ENCODE results near the gene TKFC. TPM values are rescaled to one million over a fixed set of nuclear protein-coding genes. Genes with fewer than 3 reads are reported as not detected.
A peak's percentile ranks its signal among the peaks of the same experiment; 100 is the strongest.

Gene TKFC
- total and polyA plus RNA-seq, 9 of the 15 experiments (the other 6 are each of a cell fraction or from before 2014, with no cell fraction given), result 2.0 to 61.7 (median 28.5) TPM

DNA sequence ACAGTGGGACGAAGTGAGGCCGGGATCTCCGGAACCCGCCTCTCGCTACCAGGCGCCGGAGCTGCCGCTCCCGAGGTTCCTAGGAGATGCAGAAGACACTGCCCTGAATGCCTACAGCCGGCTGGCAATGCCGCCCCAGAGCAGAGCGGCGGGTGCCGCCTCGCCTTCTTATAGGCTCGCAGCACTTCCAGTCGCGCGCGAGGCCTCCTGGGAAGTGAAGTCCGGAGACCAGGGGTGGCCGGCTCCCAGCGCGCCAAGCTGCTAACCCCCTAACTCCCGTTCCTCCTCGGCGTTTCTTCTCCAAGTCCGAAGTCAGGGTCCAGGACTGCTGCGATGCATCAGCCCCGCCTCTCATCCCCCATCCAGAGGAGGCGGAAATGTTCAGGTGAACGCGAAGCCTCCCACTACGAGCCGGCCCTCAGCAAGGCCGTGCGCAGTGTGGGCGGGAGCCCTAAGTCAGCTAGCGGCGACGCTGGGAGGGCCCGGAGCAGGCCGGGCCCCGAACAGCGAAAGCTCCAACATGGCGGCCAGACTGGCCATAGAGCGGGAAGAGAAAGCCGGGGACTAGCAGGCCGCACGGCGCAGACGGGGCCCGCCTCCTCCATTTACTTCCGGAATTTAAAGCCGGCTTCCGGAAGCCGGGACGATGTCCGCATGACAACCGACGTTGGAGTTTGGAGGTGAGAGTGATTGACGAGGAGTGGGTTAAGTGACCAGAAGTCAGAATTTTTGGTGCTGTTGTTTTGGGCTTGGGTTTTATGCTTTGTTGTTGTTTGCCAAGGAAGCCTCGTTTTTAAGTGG, 28.9 kb downstream of the TKFC start, which contains the start of the genes CYB561A3 and TMEM138 (continued):
- TF ChIP-seq NFYB (IDR thresholded peaks at IDR 0.05; ENCODE audit: extremely low read depth, insufficient read length), result peak; percentile 37
- TF ChIP-seq TAL1 (IDR thresholded peaks at IDR 0.05), result no peak
- TF ChIP-seq, protein P1, sequence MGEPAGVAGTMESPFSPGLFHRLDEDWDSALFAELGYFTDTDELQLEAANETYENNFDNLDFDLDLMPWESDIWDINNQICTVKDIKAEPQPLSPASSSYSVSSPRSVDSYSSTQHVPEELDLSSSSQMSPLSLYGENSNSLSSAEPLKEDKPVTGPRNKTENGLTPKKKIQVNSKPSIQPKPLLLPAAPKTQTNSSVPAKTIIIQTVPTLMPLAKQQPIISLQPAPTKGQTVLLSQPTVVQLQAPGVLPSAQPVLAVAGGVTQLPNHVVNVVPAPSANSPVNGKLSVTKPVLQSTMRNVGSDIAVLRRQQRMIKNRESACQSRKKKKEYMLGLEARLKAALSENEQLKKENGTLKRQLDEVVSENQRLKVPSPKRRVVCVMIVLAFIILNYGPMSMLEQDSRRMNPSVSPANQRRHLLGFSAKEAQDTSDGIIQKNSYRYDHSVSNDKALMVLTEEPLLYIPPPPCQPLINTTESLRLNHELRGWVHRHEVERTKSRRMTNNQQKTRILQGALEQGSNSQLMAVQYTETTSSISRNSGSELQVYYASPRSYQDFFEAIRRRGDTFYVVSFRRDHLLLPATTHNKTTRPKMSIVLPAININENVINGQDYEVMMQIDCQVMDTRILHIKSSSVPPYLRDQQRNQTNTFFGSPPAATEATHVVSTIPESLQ (CRISPR knock-in tag; IDR thresholded peaks at IDR 0.05), result peak; percentile 83; the same call in 1 of the 2 replicates
- TF ChIP-seq ZNF311 (CRISPR knock-in tag; IDR thresholded peaks at IDR 0.05), result no peak
- TF ChIP-seq, protein P2, sequence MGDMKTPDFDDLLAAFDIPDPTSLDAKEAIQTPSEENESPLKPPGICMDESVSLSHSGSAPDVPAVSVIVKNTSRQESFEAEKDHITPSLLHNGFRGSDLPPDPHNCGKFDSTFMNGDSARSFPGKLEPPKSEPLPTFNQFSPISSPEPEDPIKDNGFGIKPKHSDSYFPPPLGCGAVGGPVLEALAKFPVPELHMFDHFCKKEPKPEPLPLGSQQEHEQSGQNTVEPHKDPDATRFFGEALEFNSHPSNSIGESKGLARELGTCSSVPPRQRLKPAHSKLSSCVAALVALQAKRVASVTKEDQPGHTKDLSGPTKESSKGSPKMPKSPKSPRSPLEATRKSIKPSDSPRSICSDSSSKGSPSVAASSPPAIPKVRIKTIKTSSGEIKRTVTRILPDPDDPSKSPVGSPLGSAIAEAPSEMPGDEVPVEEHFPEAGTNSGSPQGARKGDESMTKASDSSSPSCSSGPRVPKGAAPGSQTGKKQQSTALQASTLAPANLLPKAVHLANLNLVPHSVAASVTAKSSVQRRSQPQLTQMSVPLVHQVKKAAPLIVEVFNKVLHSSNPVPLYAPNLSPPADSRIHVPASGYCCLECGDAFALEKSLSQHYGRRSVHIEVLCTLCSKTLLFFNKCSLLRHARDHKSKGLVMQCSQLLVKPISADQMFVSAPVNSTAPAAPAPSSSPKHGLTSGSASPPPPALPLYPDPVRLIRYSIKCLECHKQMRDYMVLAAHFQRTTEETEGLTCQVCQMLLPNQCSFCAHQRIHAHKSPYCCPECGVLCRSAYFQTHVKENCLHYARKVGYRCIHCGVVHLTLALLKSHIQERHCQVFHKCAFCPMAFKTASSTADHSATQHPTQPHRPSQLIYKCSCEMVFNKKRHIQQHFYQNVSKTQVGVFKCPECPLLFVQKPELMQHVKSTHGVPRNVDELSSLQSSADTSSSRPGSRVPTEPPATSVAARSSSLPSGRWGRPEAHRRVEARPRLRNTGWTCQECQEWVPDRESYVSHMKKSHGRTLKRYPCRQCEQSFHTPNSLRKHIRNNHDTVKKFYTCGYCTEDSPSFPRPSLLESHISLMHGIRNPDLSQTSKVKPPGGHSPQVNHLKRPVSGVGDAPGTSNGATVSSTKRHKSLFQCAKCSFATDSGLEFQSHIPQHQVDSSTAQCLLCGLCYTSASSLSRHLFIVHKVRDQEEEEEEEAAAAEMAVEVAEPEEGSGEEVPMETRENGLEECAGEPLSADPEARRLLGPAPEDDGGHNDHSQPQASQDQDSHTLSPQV (IDR thresholded peaks at IDR 0.05), result peak; percentile 66
- TF ChIP-seq SRSF1 (IDR thresholded peaks at IDR 0.05; ENCODE audit: low read depth, low read length), result no peak
- TF ChIP-seq SIRT6 (IDR thresholded peaks at IDR 0.05; ENCODE audit: low read depth, low read length), result no peak
- peak in 1 of 2 experiments; percentile 67; a peak in 1 of 4 replicates for TF ChIP-seq NONO (IDR thresholded peaks at IDR 0.05; ENCODE audit: low read depth in 2 of 2, low read length in 1 of 2)
- peak; percentile 75 for TF ChIP-seq SMAD4 (CRISPR knock-in tag; conservative IDR thresholded peaks at IDR 0.05)
- TF ChIP-seq ZBTB7A (IDR thresholded peaks at IDR 0.05; ENCODE audit: borderline replicate concordance, control insufficient read depth, low read depth, low read length), result no peak
- TF ChIP-seq, protein P3, sequence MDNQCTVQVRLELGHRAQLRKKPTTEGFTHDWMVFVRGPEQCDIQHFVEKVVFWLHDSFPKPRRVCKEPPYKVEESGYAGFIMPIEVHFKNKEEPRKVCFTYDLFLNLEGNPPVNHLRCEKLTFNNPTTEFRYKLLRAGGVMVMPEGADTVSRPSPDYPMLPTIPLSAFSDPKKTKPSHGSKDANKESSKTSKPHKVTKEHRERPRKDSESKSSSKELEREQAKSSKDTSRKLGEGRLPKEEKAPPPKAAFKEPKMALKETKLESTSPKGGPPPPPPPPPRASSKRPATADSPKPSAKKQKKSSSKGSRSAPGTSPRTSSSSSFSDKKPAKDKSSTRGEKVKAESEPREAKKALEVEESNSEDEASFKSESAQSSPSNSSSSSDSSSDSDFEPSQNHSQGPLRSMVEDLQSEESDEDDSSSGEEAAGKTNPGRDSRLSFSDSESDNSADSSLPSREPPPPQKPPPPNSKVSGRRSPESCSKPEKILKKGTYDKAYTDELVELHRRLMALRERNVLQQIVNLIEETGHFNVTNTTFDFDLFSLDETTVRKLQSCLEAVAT (IDR thresholded peaks at IDR 0.05), result no peak; a peak in 1 of 4 replicates
- TF ChIP-seq, protein P4, sequence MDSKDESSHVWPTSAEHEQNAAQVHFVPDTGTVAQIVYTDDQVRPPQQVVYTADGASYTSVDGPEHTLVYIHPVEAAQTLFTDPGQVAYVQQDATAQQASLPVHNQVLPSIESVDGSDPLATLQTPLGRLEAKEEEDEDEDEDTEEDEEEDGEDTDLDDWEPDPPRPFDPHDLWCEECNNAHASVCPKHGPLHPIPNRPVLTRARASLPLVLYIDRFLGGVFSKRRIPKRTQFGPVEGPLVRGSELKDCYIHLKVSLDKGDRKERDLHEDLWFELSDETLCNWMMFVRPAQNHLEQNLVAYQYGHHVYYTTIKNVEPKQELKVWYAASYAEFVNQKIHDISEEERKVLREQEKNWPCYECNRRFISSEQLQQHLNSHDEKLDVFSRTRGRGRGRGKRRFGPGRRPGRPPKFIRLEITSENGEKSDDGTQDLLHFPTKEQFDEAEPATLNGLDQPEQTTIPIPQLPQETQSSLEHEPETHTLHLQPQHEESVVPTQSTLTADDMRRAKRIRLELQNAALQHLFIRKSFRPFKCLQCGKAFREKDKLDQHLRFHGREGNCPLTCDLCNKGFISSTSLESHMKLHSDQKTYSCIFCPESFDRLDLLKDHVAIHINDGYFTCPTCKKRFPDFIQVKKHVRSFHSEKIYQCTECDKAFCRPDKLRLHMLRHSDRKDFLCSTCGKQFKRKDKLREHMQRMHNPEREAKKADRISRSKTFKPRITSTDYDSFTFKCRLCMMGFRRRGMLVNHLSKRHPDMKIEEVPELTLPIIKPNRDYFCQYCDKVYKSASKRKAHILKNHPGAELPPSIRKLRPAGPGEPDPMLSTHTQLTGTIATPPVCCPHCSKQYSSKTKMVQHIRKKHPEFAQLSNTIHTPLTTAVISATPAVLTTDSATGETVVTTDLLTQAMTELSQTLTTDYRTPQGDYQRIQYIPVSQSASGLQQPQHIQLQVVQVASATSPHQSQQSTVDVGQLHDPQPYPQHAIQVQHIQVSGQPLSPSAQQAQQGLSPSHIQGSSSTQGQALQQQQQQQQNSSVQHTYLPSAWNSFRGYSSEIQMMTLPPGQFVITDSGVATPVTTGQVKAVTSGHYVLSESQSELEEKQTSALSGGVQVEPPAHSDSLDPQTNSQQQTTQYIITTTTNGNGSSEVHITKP (IDR thresholded peaks at IDR 0.05; ENCODE audit: partially characterized antibody), result peak; percentile 25
- TF ChIP-seq NFATC3 (IDR thresholded peaks at IDR 0.05), result no peak
- TF ChIP-seq SNIP1 (IDR thresholded peaks at IDR 0.05; ENCODE audit: low read depth), result 0 out of 2 replicates have a peak, but pooled peaks have one; percentile 46
- TF ChIP-seq ESRRB (CRISPR knock-in tag; IDR thresholded peaks at IDR 0.05; ENCODE audit: borderline replicate concordance), result no peak

Data from K562 (cell line).